Activated T-cell treated with anti-CD3 and anti-CD28 coated beads for 24 hours (primary cell): ENCODE results near the gene FAM133A.
A peak's percentile ranks its signal among the peaks of the same experiment; 100 is the strongest.

Source experiments
- DNase-seq: peaks from one replicate; pipeline ENCODE4 v3.0.0-alpha.2; 2020; ENCODE audit warnings: low read depth

FAM133A gene

DNA sequence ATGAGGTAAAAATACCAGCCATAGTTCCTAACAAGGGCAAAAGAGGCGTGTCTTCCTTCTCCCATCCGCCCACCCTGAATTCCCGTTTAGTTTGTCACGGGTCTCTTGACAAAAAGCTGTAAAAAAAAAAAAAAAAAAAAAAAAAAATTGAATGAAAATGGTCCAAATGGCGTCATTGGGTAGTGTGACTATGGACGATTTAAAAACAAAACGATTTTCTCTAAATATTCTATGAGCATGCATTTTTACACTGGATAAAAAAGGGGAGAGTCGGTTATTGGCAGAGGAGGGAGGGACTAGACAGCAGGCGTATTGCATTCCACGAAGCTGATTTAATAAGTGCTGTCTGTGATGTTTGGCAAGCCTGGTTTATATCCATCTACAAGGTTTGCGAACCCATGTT is at the start of gene FAM133A:
Gene FAM133A, plus strand, starts transcription at position 338 of the 403 bp plus-strand sequence. CDS start 35,214 bp downstream, outside the sequence.
- DNase-seq = no peak

DNA sequence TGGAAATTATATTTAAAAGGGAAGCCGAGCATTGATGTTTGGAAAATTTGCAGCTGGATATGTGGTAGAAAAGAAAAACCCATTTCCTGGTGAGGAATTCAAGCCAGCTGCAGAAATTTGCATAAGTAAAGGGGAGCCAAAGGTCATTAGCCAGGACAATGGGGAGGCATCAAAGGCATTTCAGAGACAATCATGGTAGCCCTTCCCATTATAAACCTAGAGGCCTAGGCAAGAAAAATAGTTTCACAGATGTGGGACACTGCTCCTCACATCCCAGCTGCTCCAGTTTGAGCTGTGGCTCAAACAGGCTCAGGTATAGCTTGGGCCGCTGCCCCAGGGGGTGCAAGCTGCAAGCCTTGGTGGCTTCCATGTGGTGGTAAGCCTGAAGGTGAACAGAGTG is 36.4 kb upstream of the FAM133A start:
- no peak for DNase-seq

DNA sequence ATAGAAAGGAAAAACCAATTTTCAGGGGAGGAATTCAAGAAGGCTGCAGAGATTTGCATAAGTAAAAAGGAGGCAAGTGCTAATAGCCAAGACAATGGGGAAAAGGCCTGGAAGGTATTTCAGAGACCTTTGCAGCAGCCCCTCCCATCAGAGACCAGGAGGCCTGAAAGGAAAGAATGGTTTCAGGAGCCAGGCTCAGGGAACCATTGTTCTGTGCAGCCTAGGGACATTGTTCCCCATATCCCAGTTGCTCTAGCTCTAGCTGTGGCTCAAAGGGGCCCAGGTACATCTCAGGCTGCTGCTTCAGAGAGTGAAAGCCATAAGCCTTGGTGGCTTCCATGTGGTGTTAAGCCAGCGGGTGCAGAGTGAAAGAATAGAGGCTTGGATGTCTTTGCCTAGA is 24.6 kb upstream of the FAM133A start:
- DNase-seq = no peak

DNA sequence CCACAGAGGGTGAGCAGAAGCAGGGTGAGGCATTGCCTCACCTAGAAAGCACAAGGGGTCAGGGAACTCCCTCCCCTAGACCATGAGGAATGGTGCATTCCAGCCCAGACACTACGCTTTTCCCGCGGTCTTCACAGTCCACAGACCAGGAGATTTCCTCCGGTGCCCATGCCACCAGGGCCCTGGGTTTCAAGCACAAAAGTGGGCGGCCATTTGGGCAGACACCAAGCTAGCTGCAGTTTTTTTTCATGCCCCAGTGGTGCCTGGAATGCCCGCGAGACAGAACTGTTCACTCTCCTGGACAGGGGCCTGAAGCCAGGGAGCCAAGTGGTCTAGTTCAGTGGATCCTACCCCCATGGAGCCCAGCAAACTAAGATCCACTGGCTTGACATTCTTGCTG is 13.4 kb upstream of the FAM133A start:
- no peak for DNase-seq

DNA sequence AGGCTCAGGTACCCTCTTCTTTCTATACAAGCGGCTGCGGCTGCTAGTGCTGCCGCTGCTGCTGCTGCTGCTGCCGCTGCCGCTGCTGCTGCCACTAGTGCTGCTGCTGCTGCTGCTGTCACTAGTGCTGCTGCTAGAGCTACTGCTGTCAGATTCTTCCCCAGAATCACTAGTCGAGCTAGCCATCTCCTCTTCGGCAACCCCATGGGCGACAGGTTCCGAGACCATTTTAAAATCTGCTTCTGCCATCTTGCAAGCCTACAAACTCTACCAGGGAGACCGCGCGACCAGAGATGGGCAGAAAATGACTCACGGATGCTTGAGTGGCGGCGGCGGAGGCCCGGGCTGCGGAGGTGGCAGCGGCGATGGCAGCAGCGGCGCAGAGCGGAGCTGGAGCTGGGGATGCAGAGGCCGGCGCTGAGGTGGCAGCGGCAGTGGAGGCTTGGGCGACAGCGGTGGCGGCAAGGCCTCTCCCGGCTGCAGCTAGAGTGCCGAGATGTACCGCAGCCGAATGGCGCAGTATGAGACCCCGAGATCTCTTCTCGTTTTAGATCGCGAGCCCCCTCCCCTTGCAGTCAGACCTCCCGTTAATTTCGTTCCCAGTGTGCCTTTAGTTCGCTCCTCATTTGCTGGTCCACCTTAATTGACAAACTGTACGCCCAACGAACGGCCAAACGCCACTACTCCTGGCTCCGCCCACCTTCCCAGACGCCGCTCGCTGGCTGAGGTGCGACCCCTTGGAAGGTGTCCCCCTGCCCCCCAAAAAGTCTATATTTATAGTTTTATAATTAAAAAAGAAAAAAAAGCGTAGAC is 744 bp upstream of the FAM133A start, which contains the start of gene NAP1L3:
Gene NAP1L3, minus strand, starts transcription at position 523 of the 813 bp plus-strand sequence. Its CDS starts 274 bp downstream, at position 249.
- DNase-seq = peak; percentile 42

DNA sequence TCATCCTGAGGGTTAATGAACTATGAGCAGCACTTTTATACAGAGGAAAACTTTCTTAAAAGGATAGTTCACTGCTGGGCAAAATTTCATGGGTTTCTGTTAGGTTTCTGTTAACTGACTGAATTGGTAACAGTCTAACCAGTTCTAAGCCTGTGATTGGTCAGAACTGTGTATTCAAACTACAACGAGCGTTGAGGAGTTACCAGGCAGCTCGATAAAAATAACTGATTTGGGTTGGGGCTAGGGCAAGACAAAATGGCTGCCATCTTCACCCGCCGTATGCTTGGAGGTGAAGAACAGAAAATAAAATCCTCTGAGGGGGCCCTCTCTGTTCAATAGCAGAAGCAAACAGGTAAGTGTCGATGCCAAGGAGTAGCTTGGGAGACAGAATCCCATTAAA is 22.0 kb downstream of the FAM133A start:
- DNase-seq = no peak

DNA sequence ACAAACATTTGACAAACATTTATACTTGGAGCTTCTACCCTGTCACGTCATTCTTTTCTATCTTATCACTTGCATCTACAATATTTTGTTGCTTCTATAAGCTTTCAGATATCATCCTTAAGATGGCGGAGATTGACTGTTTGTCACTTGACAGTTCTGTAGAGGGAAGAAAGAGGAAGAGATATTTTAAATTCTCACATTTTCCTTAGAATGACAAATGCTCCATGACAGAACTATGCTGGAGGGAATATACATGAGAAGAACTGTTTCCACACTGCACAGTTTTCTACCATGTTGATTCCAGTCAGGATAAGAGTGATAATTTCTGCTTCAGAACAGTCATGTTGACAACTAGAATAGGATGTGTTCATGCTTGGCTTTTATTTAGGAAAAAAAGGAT is 29.7 kb downstream of the FAM133A start:
- no peak for DNase-seq

DNA sequence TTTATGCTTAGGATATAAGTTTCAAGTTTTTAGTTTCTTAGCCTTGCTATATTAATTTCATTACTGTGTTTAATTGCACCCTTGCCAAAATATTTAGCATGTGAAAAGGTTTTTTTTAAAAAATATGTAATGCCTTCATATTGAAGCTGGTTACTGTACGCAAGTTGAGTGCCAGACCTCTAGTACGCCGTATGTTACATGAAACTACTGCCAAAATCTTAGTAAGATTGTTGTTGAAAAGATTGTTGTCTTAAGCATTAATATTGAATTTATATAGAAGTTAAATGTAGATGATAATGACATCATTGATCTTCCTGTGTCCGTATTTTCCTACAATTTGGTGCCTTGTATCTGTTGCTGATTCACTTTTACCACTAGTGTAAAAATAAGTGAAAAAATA is 37.1 kb downstream of the FAM133A start:
- DNase-seq = no peak

DNA sequence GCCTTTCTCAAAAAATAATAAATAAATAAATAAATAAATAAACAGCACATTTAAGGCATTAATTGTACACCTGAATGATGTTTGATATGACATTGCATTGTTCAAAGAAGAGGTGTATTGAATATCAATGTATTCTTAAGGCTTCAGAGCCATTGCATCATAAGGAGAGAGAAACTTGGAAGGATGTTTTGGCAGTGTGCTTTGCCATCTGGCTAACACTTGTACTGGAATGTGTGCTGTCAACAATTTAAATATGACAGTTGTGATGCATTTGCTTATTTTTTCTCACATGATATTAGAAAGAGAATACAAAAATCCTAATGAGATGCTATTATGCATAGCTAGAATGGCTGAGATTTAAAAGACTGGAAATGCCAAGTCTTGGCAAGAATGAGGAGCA is 67.8 kb downstream of the FAM133A start:
- no peak for DNase-seq

DNA sequence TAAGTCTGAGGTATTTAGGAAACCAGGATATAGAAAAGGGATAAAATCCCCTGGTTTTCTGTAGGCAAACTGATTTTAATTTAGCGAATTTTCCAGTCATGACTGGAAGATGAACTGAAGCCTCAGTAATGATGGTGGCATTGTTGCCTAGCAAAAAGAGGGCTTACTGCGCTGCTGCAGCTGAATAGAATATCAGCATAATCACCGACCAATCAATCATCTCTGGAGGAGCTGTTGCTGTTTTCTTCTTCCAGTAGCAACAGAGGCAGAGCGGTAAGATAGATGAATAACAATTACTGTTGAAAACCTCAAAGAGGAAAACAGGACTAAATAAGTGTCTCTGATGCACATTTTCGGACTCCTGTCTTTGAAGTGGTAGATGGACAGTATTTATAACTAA is 86.2 kb downstream of the FAM133A start:
- no peak for DNase-seq
